K562 (cell line): ENCODE data around the gene ARID3C. TPM values are rescaled to one million over a fixed set of nuclear protein-coding genes. Genes with fewer than 3 reads are reported as not detected.

Experiments
- ATF6 ChIP-seq: sonication (generic); formaldehyde crosslinking; IDR thresholded peaks from 2 replicates; pipeline ENCODE4 v1.4.0; 2020; ENCODE audit warnings: mild to moderate bottlenecking, missing genetic modification reagents
- FOSL1 ChIP-seq: fragments of 200-800 bp; sonication (Bioruptor generic); conservative IDR thresholded peaks from 2 replicates; pipeline ENCODE4 v1.6.1; 2016; ENCODE audit warnings: missing genetic modification characterization, missing compliant biosample characterization
- GTF2A2 ChIP-seq: IDR thresholded peaks from 2 replicates; pipeline ENCODE4 v1.6.1; 2016; ENCODE audit warnings: mild to moderate bottlenecking, missing genetic modification characterization, missing compliant biosample characterization
- RBM15 ChIP-seq: fragments of 200-400 bp; formaldehyde crosslinking; IDR thresholded peaks from 2 replicates; pipeline ENCODE4 v1.6.1; 2018; ENCODE audit warnings: mild to moderate bottlenecking, low read length, moderate library complexity; ENCODE audit not compliant: insufficient read depth
- REST ChIP-seq, 2 experiments: fragments of 450-650 bp; formaldehyde crosslinking in 1 of 2; IDR thresholded peaks; 2 replicates each; pipeline versions ENCODE4 v1.4.0 to v1.6.1; 2014 to 2020; ENCODE audit warnings: mild to moderate bottlenecking in 2 of 2, borderline replicate concordance in 1 of 2, low read depth in 1 of 2
- RFX7 ChIP-seq: fragments of 250-450 bp; sonication (Bioruptor Pico); IDR thresholded peaks from 2 replicates; pipeline ENCODE4 v1.5.1; 2021; ENCODE audit warnings: mild to moderate bottlenecking
- ZFP30 ChIP-seq: fragments of 250-450 bp; sonication (Bioruptor Pico); IDR thresholded peaks from 2 replicates; pipeline ENCODE4 v1.8.0; 2022; ENCODE audit warnings: moderate library complexity, mild to moderate bottlenecking, inconsistent platforms, borderline replicate concordance
- ZFPM2 ChIP-seq: fragments of 250-450 bp; sonication (Bioruptor Pico); IDR thresholded peaks from 2 replicates; pipeline ENCODE4 v1.5.1; 2022; ENCODE audit warnings: mild to moderate bottlenecking
- ZMIZ1 ChIP-seq, 2 experiments: fragments of 150-350 bp in 1 of 2; IDR thresholded peaks; 2 replicates each; pipeline ENCODE4 v1.6.1; 2012 to 2016; ENCODE audit warnings: low read depth in 2 of 2, low read length in 2 of 2, mild to moderate bottlenecking in 1 of 2, moderate library complexity in 1 of 2
- ZNF511 ChIP-seq: sonication (generic); formaldehyde crosslinking; IDR thresholded peaks from 2 replicates; pipeline ENCODE4 v1.8.0; 2022; ENCODE audit warnings: mild to moderate bottlenecking, missing genetic modification reagents
- ZNF778 ChIP-seq: fragments of 450-650 bp; formaldehyde crosslinking; IDR thresholded peaks from 2 replicates; pipeline ENCODE4 v1.4.0; 2020; ENCODE audit warnings: mild to moderate bottlenecking, moderate library complexity
- ZNF79 ChIP-seq: fragments of 250-450 bp; sonication (Bioruptor Pico); IDR thresholded peaks from 2 replicates; pipeline ENCODE4 v1.4.0; 2020; ENCODE audit warnings: low read depth, mild to moderate bottlenecking, moderate library complexity
- polyA plus RNA-seq, 8 experiments: library from polyadenylated mRNA; depleted of rRNA in 4 of 8; stranded (reverse) in 5 of 8; unstranded in 3 of 8; fragments of >200 nt; fragmentation: Nextera tagmentation in 2 of 8; fragmentation: Illumina TruSeq in 1 of 8; extraction: Ambion mirVana in 2 of 8; extraction: Trizol in 1 of 8; gene quantifications; 2 replicates each; pipeline versions ENCODE4 v1.2.1 to v1.2.3, GENCODE V29; 2011 to 2014; ENCODE audit warnings: inconsistent platforms in 1 of 8, missing spikeins in 1 of 8
- total RNA-seq, 7 experiments: library from RNA; depleted of rRNA in 6 of 7; stranded (reverse); fragments of >200 nt in 6 of 7; fragmentation: Illumina TruSeq in 2 of 7; extraction: Trizol in 2 of 7; gene quantifications; 2 replicates each; pipeline versions ENCODE4 v1.2.1 to v1.2.3, GENCODE V29; 2011 to 2021; ENCODE audit warnings: low replicate concordance in 1 of 7

Gene ARID3C
- total and polyA plus RNA-seq, 9 of the 15 experiments (the other 6 are each of a cell fraction or from before 2014, with no cell fraction given): not detected

- peak; percentile 77 for TF ChIP-seq REST (IDR thresholded peaks at IDR 0.05; ENCODE audit: borderline replicate concordance)
- no peak for TF ChIP-seq REST (CRISPR knock-in tag; IDR thresholded peaks at IDR 0.05; ENCODE audit: low read depth)
- TF ChIP-seq ZNF79: no peak
- TF ChIP-seq RFX7: no peak
- no peak for TF ChIP-seq ZMIZ1 (IDR thresholded peaks at IDR 0.05; ENCODE audit: low read depth in 2 of 2, low read length in 2 of 2)
- no peak for TF ChIP-seq ZNF511
- no peak for TF ChIP-seq GTF2A2 (tag)
- no peak for TF ChIP-seq ZFP30
- TF ChIP-seq FOSL1 (tag): no peak
- TF ChIP-seq ZNF778: no peak
- no peak for TF ChIP-seq ZFPM2 (CRISPR knock-in tag)
- no peak for TF ChIP-seq ATF6 (CRISPR knock-in tag)
- no peak for TF ChIP-seq RBM15
Measured at GRCh38 chr9:34591248-34591916, 37.5 kb downstream of the ARID3C start (continued).
